Measurements from ENCODE around the gene CD163L1. TPM values are rescaled to one million over a fixed set of nuclear protein-coding genes. Genes with fewer than 3 reads are reported as not detected.

The CD163L1 gene
- total RNA-seq, 2 donors from 2014 or later, result 0.42 to 0.99 TPM

GRCh38 chr12:7395950-7396349 is 48.0 kb downstream of the CD163L1 start:
- Mint-ChIP-seq H3K27me3 (ENCODE audit: insufficient read depth) (peaks cover 24% of the 10 kb centered on the region), H3K4me3 (no peak overlapping the region), H3K36me3 (ENCODE audit: low read depth) (no peaks in the 10 kb centered on the region), H3K4me1 (peaks cover 1% of the 10 kb centered on the region), H3K27ac (no peak overlapping the region), H3K9me3 (peaks cover 30% of the 10 kb centered on the region)
- WGBS, 2 experiments (ENCODE audit: insufficient coverage in 1 of 2, insufficient read length in 1 of 2), result 89 to 97% methylated on average over 5 of the region's 5 CpGs
- no peak overlapping the region for H3K4me3 ChIP-seq (ENCODE audit: low read length)
- DNase-seq, result no peak
- H3K9ac ChIP-seq (ENCODE audit: extremely low read depth, low read length, poor library complexity, severe bottlenecking), result no peak overlapping the region
- no peaks in the 10 kb centered on the region for H3K27me3 ChIP-seq (ENCODE audit: control insufficient read depth, insufficient read depth, low read length, poor library complexity, severe bottlenecking)
- H3K36me3 ChIP-seq (ENCODE audit: control insufficient read depth, insufficient read depth, low read length), result no peaks in the 10 kb centered on the region
- no peak for TF ChIP-seq CTCF (conservative IDR thresholded peaks at IDR 0.05)
- no peaks in the 10 kb centered on the region for H3K9me3 ChIP-seq (ENCODE audit: control insufficient read depth, low read length)
- no peaks in the 10 kb centered on the region for H3K4me1 ChIP-seq (ENCODE audit: control insufficient read depth, insufficient read depth, low read length)
- H3K27ac ChIP-seq (ENCODE audit: low read depth, low read length), result no peak overlapping the region

DNA sequence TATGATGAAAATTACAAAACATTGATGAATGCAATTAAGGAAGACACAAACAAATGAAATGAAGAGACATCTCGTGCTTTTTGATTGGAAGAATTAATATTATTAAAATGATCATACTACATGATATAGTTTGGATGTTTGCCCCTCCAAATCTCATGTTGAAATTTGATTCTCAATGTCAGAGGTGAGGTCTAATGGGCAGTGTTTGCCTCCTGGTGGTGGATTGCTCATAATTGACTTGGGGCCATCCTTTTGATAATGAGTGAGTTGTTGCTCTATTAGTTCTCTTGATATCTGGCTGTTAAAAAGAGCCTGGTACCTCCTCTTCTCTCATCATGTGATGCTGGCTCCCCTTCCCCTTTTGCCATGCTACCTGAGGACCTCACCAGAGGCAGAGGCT is 56.7 kb downstream of the CD163L1 start:
- no peaks in the 10 kb centered on the region for H3K36me3 ChIP-seq (ENCODE audit: control insufficient read depth, insufficient read depth, low read length)
- no peak overlapping the region for H3K27ac Mint-ChIP-seq
- no peaks in the 10 kb centered on the region for H3K4me1 ChIP-seq (ENCODE audit: control insufficient read depth, insufficient read depth, low read length)
- H3K27me3 ChIP-seq (ENCODE audit: control insufficient read depth, insufficient read depth, low read length, poor library complexity, severe bottlenecking), result no peaks in the 10 kb centered on the region
- H3K9me3 ChIP-seq (ENCODE audit: control insufficient read depth, low read length), result peaks cover 9% of the 10 kb centered on the region
- peaks cover 2% of the 10 kb centered on the region for H3K36me3 Mint-ChIP-seq (ENCODE audit: low read depth)
- peaks cover 5% of the 10 kb centered on the region for H3K27me3 Mint-ChIP-seq (ENCODE audit: insufficient read depth)
- no peak for DNase-seq
- no peak overlapping the region for H3K4me3 ChIP-seq (ENCODE audit: low read length)
- peak; percentile 51 for TF ChIP-seq CTCF (conservative IDR thresholded peaks at IDR 0.05)
- no peak overlapping the region for H3K9ac ChIP-seq (ENCODE audit: extremely low read depth, low read length, poor library complexity, severe bottlenecking)
- no peaks in the 10 kb centered on the region for H3K4me1 Mint-ChIP-seq
- H3K27ac ChIP-seq (ENCODE audit: low read depth, low read length), result no peak overlapping the region
- no peak overlapping the region for H3K4me3 Mint-ChIP-seq
- no CpG with 5 or more reads among the region's 1 CpG for WGBS, 2 experiments (ENCODE audit: insufficient coverage in 1 of 2, insufficient read length in 1 of 2)
- peaks cover 36% of the 10 kb centered on the region for H3K9me3 Mint-ChIP-seq

DNA sequence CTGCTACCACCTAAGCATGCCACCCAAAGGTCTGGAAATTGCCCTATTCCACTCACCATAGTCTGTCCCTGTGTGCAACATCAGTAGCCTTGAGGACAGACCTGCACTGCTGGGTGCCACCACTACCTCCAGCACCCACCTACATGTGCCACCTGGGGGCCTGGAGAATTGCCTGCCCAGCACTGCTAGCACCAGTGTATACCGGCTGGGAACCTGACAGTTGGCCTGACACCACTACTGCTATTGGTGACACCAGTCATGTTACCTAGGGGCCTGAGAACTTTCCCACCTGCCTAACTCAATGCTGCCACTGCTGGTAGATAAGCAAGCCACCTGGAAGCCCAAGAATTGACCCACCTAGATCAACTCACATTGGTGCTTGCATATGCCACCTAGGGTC is 60.8 kb downstream of the CD163L1 start:
- Mint-ChIP-seq H3K36me3 (ENCODE audit: low read depth) (peaks cover 2% of the 10 kb centered on the region), H3K27me3 (ENCODE audit: insufficient read depth) (no peaks in the 10 kb centered on the region), H3K27ac (no peak overlapping the region), H3K9me3 (peaks cover 34% of the 10 kb centered on the region), H3K4me3 (no peak overlapping the region), H3K4me1 (no peaks in the 10 kb centered on the region)
- Histone ChIP-seq H3K27me3 (ENCODE audit: control insufficient read depth, insufficient read depth, low read length, poor library complexity, severe bottlenecking) (no peaks in the 10 kb centered on the region), H3K4me3 (ENCODE audit: low read length) (no peak overlapping the region), H3K27ac (ENCODE audit: low read depth, low read length) (no peak overlapping the region), H3K36me3 (ENCODE audit: control insufficient read depth, insufficient read depth, low read length) (no peaks in the 10 kb centered on the region), H3K9ac (ENCODE audit: extremely low read depth, low read length, poor library complexity, severe bottlenecking) (no peak overlapping the region), H3K4me1 (ENCODE audit: control insufficient read depth, insufficient read depth, low read length) (no peaks in the 10 kb centered on the region), H3K9me3 (ENCODE audit: control insufficient read depth, low read length) (peaks cover 17% of the 10 kb centered on the region)
- TF ChIP-seq CTCF (conservative IDR thresholded peaks at IDR 0.05), result no peak
- no peak for DNase-seq
- 91% methylated on average over 1 of the region's 1 CpG; no CpG with 5 or more reads in 1 of the 2 experiments for WGBS, 2 experiments (ENCODE audit: insufficient coverage in 1 of 2, insufficient read length in 1 of 2)

Measured in endodermal cell (in vitro differentiated cells).